Activated CD4-positive, CD25-positive, alpha-beta regulatory T cell treated with anti-CD3 and anti-CD28 coated beads, Interleukin-2, amount 50 U/mL, for 24 hours (primary cell): ENCODE measurements around the gene ARHGAP42.
"Not testable (repeated sequence)": the region's sequence is repeated elsewhere in the genome, so short reads cannot be mapped to it uniquely, and the experiment has no call there.

ENCODE experiments used
- ATAC-seq, 2 donors: fragments of 150-1000 bp; cut with Tn5 transposase; one replicate each; pipeline ENCODE4 v1.10.0; 2021; ENCODE audit warnings: mild to moderate bottlenecking in 1 of 2, moderate library complexity in 1 of 2

The ARHGAP42 gene

DNA sequence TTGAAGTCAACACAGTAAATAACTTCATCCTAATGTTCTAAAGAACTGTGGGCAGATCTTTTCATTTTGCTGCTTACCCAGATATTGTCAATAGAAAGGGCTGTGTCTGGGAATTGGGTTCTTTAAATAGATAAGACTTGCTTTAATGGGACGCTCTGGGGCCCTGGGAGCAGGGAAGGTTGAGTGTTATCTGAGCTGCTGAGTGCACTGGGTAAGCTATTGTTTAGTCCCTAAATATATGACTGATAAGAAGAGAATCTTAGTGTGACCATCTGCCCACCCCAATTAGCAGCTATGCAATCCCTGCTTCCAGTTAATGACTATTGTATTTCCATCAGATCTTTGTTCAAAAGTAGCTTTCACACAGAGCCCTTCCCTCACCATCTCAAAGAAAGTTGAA is 44.4 kb downstream of the ARHGAP42 start:
- ATAC-seq: no peak

DNA sequence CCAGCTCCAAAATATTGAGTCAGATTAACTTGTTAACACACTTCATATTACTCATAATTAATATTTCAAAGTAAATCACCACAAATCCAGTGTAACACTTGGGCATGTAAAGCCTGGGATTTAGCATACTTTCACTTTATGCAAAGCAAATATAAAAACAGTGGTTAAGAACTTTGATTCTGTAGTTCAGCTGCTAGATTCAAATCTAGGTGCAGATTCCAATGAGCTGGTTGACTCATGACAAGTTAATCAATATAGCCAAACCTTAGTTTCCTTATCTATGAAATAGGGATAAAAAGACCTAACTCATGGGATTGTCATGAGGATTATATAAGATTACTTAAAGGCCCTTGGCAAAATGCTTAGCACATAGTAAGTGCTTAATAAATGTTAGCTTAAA is 45.9 kb downstream of the ARHGAP42 start:
- ATAC-seq: no peak

DNA sequence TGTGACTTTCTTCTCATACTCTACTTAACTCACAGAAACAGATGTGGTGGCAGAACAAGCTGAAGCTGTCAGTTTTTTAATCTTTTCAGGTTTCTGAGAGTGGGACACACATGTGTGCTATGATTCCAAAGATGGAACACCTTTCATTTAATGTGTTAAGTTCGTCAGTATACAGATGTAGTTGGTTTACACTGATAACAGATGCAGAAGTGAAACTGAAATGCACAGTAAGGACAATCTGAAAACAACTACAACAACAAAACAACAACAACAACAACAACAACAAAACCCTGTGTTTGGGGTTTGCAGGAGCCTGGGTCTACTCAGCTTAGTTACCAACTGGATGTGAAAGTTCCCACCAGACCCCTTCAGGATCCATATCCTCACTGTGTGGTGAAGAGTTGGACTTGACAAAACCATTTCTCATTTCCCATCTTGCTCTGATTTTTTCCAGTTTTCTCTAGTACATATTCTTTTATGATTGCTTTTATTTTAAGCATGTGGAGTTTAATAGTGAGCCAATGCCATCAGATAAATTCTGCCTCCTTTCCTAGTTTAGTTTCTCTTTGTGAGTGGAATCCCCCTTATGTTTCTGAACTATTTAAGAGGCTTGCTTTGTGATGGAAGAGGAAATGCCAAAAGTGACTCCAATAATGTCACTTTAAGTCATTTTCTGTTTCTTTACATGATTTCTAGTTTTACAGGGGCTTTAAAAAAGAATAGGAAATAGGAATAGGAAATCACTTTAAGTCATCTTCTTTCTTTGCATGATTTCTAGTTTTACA is 47.8 kb downstream of the ARHGAP42 start:
- no peak for ATAC-seq

DNA sequence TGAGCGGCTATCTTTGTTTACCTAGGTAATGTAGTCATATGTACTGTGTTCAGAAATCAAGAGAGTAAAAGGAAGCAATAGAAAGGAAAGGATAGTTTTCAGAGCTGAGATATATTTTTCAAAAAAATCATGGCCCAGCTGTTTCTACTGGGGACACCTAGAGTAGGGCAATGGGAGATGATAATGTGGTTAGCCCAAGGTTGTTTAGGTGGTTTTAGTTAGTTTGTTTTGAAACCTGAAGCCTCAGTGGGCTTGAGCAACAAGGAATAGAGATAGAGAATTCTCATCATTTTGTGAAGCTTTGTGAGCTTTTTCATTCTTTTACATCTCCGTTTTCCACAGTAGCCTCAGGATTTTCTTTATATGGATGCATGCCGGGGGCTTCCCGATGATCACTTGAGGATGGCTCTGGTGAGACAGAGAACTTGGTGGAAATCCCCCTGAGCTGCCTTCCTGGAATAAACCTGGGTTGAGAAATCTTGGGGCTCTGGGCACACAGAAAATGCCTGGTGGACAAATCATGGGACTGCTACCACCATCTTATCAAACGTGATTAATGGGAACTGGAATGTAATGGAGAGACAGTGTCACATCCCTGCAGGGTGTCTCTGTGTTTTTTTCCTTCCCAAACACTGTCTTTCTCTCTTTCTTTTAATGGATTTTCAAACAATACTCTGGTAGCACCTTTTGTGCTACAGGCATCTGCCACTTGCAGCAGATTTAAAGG is 49.0 kb downstream of the ARHGAP42 start:
- ATAC-seq: no peak

DNA sequence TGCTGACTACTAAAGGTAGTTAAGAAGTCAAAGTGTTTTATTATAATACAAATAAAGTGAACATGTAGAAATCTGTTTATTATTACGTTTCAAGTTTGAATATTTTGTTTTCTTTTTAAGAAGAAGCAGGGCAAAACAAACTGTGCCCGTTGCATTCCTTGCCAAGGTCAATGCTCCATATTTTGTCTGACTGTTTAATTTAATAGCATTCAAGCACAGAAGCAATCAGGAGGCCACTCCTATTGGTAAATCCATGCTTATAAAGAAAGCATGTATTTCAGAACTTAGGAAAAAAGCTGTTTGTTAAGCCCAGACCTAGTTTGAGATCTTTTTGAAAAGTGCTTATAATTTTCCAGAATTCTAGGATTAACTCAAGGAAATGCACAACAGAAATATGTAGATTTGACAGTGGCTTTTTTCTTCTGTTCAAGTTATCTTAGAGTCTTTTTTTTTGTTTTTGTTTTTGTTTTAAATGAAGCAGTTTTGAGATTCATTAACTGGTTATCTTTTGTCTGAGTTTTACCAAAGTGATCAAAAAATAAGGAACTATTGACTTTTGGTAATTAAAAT is 51.7 kb downstream of the ARHGAP42 start:
- no peak for ATAC-seq

DNA sequence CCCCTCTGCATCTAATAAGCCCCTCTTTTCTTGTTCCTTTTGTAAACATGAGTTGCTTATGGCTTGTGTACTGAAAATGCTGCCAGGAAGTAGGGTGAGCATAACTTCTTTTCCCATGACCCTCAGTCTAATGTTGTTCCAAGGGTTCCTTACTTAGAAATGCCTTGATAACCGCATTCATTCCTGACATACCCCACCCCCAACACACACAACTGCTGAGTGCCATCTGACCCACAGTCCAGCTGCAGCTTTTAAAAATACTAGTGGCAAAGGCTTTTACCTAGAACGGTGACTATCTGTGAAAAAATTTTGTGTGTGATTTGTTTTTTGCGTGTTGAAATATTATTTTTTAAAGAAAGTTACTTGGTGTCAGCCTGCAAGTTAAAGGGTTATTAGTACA is 52.6 kb downstream of the ARHGAP42 start:
- ATAC-seq: no peak

DNA sequence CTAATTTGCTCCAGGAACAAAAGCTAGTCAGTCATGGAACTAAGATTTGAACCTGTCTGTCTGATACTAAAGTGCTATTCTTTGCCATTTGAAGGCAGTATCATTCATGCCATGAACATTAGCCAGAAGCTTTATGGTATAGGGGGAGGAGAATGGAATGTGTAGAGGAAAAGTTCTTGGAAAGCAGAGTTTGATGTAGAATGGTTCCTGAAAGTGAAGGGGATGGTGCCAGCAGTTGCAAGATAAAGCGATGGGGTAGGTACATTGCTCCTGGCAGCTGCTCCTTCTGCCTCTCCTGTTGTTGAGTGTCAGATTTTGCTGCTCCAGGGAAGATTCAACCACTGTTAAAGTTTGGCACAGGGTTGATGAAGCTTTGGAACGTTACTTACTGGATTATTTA is 53.4 kb downstream of the ARHGAP42 start:
- no peak for ATAC-seq

DNA sequence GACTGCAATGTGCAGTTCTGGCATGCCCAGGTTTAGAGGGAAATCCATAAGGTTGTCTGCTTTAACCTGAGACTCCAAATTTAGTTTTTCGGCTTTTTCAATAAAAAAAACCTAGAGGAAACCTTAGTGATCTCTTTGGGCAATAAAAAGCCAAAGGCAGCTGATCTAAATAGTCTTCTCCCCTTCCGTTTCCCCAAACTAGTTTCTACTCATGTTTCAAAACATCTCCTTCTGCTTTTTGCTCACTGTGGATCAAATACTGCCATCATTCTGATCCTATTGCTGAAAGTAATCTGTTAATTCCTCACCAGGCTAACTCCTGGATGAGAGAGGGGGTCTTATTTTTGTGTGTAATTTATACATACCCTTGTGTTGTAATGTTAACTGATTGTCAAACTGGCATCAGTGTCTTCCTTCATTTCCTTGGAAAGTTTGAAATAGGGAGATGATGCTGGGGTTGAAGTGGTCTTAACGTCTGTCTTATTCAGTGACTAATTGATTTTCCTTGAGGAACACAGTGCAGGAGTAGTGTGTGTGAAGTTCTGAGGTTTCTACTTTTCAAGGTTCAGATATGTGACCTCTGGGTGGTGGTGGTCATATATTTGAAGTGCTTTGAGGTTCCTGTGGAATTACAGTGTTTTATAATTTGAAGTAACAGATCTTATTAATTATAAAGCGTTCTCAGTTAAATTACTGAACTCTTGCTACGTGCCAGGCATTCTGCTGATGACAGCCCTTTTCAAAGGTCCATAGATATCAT is 55.0 kb downstream of the ARHGAP42 start:
- ATAC-seq: no peak

DNA sequence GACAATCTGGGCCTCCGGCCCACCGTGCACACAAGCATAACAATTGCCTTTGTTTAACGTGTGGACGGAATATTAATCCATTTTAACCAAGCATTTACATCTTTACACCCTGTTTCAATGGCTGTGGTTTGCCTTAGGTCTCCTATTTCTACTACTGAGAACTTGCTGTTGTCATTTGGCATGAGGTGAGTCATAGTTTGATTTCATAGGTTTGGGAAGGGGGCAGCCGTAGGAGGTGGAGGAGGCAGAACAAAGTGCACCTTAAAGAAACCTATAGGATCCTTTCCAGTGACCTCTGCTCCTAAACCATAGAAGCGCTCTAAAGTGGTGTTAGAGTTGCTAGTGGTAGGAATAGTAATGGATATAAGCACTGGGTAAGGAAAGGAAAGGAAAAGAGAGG is 59.4 kb downstream of the ARHGAP42 start:
- ATAC-seq: no peak

DNA sequence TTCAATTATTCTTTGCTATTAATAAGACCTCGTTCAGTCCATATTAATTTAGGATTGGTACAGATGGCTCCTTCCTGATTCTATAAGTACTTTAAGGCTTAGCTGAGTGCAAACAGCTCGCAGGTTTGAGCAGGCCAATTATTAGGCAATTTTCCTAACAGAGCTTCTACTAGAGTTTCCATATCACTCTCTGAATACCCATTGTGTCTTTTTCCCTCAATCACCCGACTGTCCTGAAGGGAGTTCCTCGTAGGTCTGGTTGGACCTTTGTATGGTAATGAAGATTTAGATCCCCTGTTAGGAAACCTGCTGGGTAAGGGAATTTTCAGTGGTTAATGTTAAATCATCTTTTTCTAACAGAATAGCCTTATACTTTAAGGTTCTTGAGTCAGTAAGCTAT is 61.1 kb downstream of the ARHGAP42 start:
- no peak for ATAC-seq

DNA sequence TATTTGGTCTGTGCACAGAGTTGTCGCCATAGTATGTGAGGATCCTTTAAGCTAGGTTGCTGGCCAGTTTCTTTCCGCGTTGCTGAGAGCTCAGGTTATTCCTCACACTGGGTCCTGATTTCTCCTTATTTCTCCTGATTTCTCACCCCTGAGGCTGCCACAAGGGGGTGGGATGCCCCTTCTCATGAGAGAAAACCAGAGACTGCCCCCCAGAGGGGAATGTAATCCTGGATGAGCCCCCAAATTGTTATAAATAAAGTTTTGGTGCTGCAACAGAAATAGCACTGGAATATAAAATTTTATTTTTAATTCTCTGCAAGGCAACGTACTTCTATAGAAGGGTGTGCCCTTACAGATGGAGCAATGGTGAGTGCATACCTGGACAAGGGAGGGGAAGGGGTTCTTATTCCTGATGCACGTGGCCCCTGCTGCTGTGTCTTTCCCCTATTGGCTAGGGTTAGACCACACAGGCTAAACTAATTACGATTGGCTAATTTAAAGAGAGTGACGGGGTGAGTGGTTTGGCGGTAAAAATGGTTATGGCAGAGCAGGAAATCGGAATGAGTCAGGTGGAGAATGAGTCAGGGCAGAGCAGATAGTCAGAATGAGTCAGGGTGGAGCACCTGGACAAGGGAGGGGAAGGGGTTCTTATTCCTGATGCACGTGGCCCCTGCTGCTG is 62.9 kb downstream of the ARHGAP42 start:
- ATAC-seq: not testable (repeated sequence)

DNA sequence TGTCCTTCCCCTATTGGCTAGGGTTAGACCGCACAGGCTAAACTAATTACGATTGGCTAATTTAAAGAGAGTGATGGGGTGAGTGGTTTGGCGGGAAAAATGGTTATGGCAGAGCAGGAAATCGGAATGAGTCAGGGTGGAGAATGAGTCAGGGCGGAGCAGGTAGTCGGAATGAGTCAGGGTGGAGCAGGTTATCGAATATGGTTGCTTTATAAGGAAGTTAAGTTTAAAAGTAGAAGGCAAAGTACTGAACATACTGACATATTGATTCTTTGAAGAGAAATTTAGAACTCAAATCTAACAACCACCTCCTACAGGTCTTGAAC is 63.4 kb downstream of the ARHGAP42 start:
- not testable (repeated sequence) for ATAC-seq

DNA sequence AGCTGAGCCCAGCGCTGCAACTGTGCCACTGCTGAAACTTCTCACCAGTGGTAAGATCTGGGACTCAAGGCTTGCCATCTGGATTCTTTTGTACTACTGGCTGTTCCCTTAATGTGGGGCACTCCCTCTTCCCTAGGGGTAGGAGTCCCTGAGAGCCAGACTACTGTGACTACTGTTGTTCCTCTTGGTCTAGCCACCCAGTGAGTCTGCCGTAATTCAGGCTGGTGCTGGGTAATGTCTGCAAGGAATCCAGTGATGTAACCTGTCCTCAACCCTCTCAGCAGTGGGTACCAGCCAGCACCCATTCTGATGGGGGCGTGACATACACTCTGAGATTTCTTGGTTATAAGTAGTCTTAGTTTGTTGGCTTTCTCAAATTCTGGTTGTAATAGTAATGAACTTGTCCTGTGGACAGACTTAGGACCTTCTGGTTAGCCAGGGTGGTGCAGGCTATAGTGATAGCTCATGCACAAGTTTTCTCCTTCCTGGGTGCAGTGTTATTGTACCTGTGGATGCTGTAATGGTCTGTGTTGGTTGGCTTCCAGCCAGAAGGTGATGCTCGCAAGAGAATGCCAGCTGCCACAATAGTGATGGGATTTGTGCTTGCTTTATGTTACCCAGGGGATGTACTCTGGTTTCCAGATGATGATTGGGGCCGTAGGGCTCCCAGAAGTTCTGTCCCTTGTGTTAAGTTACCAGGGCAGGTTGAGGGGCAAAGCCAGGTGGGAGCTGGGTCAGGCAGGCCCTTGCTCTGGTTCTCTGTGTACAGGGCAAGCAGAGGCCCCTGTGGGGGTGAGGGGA is 65.5 kb downstream of the ARHGAP42 start:
- no peak for ATAC-seq

DNA sequence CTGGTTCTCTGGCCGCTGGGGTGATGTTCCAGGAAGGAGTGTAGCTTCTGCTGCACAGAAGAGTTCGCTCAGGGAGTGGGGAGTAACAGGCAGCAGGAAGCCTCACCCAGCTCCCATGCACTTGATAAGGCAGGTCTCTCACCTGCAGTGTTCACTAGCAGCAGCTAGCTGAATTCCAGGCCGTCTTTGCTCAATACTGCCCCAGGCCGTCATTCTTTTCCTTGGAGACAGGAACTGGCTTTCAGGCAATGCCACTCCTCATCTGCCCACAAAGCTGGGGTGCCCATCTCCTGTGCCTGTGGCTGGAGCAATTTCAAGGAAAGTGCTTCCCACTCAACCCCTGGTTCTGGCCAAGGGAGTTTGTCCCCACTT is 66.1 kb downstream of the ARHGAP42 start:
- ATAC-seq: no peak

DNA sequence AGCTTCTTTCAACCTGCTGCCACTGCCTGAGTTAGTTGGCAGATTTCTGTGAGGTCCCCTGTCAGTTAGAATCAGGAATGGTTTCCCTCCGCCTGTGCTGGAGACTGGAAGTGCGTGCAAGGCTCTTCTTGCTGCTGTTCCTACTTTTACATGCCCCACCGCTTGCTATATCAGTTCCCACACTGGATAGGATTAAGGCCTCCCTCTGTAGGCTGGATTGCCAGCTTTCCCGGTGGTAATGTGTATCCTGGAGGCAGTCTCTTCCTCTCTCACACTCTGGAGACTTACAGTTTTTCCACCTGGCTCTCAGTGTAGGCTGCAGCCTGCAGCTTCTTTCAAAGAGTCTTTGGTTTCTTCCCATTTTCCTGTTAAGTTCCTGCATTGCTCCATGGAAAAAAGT is 66.5 kb downstream of the ARHGAP42 start:
- no peak for ATAC-seq

DNA sequence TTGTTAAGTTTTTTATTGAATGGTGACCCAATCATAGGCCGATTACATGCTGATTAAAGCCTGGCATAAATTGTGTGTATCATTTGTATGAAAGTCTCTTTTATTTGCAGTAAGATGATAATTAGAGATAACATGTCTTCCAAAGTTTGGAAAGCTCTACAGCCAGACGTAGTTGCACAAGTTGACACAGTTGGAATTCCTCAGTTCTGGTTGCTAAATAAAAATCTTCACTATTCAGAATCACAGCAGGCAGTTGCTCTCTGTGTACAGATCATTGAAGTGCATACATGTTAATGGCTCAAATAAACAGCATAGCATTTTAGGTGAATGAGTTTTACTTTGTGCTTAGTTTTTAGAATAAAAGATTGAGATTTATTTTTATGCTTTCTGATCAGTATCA is 69.5 kb downstream of the ARHGAP42 start:
- ATAC-seq: no peak

DNA sequence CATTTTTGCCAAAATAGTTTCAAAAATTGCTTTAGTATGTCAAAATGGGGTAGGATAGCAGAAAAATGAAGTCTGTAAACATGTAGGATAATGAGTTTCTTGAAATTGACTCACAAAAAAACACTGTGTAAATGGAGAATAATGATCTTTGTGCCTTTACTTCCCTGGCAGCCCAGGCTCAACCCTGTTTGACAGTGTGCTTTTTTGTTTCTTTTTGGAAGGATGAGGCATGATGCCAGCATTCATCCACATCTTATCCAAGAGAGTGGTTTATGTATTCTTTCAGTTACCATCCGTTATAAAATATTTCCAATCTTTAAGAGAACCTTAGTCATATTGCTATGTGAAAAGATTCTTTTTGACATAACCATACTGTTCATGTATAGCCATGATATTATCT is 70.6 kb downstream of the ARHGAP42 start:
- no peak for ATAC-seq

DNA sequence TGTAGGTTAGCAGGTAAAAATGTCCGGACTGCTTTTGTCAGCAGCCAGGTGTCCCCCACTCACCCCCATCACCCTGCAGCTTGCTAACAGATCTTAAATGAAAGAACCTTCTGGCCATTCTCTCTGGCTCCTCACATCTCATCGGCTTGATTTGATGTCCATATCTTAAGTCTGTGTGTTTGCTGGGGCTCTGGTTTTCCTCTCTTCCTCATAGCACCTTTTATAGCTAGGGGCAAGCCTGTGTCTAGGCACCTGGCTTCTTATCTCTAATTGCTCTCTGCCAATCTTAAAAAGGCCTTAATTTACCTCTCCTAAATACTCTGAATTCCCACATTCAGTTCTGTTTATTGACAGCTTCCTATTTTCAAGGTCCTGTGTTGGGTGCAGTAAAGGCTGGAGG is 72.0 kb downstream of the ARHGAP42 start:
- no peak for ATAC-seq

DNA sequence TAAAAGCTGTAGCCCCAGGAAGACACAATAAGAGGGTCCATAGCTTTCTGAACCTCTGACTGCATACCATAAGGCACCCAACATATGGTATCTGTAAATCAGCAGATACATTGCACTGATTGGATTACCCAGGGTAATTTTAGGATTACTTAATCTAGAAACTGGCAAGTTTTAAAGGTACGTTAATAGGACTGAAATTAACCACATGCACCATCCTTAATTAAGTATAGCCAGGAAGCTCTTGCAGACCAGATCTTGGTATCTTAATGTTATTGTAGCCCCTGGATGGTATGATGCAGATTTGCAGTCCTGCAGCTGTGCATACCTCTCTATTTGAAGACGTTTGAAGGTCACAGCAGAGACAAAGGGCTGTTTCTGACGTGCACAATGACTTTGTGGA is 72.8 kb downstream of the ARHGAP42 start:
- no peak for ATAC-seq

DNA sequence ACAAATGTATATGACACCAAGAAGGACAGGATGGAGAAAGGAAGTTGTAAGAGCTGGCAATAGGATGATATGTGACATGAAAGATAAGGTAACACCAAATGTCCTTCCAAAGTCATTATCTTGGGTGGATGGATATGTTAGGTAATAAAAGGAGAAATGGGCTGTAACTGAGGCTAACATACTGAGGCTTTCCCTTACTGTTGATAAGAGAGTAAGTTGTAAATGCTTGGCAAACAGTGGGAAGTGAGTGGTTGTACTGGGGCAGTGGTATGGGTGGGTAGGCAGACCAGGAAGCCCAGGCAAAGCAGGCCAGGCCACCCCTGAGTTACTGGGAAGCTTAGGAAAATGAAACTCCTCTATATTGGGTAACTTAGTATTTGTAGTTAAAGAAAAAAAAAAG is 73.7 kb downstream of the ARHGAP42 start:
- no peak for ATAC-seq

DNA sequence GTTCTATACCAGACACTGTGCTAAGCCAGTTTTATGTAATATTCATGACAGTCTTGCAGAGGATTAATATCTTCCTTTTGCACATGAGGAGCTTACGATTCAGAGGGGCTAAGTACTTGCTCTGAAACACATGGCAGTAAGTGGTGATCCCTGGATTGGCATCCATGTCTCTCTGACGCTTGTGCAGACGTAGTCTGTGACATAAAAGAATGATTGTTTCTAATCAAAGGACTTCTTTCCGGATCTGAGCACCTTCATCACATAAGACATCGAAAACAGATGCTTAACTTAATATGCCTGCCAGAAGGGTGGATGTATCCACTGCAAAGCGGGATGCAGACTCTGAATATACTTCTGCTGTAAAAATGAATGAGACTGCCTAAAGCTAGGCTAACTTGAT is 74.8 kb downstream of the ARHGAP42 start:
- no peak for ATAC-seq

DNA sequence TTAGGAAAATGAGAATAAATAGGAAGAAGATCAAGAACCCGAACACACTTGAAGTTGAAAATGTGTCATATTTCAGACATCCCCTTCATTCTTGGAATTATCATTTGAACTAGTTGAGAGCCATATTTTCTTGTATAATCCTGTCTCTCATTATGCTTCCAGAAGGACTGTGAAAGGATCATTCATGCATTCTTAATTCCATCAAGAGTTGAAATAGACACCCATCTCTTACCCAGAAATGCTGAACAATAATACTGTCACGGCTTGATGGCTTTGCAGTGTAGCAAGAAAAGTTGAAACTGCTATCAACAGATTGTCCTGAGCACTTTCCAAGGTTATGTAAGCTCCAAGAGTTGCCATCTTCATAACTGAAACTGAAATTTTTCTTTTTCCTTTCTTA is 79.7 kb downstream of the ARHGAP42 start:
- ATAC-seq: no peak
